ENCODE measurements around the gene FN1. TPM values are rescaled to one million over a fixed set of nuclear protein-coding genes. Genes with fewer than 3 reads are reported as not detected.

The FN1 gene
- total RNA-seq, 3 donors from 2014 or later (not counting 1 experiment from before 2014, with no cell fraction given) = 0.30 TPM; not detected in 2

- Histone ChIP-seq H3K9me3 (ENCODE audit: control insufficient read depth, insufficient read depth, low read length) (no peaks in the 10 kb centered on the region), H3K27me3 (ENCODE audit: control insufficient read depth, insufficient read depth, low read length) (no peaks in the 10 kb centered on the region), H3K4me1 (ENCODE audit: control insufficient read depth, insufficient read depth, low read length) (no peaks in the 10 kb centered on the region), H3K36me3 (ENCODE audit: control insufficient read depth, insufficient read depth, low read length) (peaks cover 21% of the 10 kb centered on the region), H3K4me3 (ENCODE audit: low read length) (no peak overlapping the region), H3K27ac (ENCODE audit: low read length) (no peak overlapping the region)
- Mint-ChIP-seq H3K4me3 (no peak overlapping the region), H3K27ac (no peak overlapping the region), H3K27me3 (ENCODE audit: low read depth in 2 of 2) (no peaks in the 10 kb centered on the region), H3K4me1 (no peaks in the 10 kb centered on the region), H3K36me3 (peaks cover 6% of the 10 kb centered on the region), H3K9me3 (no peaks in the 10 kb centered on the region)
- WGBS (ENCODE audit: insufficient coverage) = 72% methylated on average over 4 of the region's 4 CpGs
- no peak for ATAC-seq
- intact Hi-C loops (cut with micrococcal nuclease) = no loop called here
- DNase-seq = no peak
- no peak for TF ChIP-seq CTCF (IDR thresholded peaks at IDR 0.05)
Measured at GRCh38 chr2:215352602-215353001, 83.3 kb downstream of the FN1 start.

DNA sequence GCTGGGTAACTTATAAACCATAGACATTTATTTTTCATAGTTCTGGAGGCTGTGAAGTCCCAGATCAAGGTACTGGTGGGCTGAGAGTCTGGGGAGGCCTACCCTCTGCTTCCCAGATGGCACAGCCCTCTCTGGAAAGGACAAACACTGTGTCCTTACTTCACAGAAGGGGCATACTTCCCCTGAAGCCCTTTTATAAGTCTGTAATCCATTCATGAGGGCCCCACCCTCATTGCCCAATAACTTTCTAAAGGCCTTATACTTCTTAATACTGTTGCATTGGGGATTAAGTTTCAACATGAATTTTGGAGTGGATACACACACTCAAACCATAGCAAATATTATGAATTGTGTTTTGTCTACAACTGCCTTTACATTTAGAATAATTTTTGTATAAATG, 88.0 kb downstream of the FN1 start:
- no peak overlapping the region for H3K27ac ChIP-seq (ENCODE audit: low read length)
- Mint-ChIP-seq H3K27ac (no peak overlapping the region), H3K4me1 (no peaks in the 10 kb centered on the region), H3K4me3 (no peak overlapping the region), H3K9me3 (no peaks in the 10 kb centered on the region), H3K27me3 (ENCODE audit: low read depth in 2 of 2) (no peaks in the 10 kb centered on the region), H3K36me3 (peaks cover 13% of the 10 kb centered on the region)
- H3K4me3 ChIP-seq (ENCODE audit: low read length) = no peak overlapping the region
- TF ChIP-seq CTCF (IDR thresholded peaks at IDR 0.05) = no peak
- intact Hi-C loops (cut with micrococcal nuclease) = no loop called here
- peaks cover 64% of the 10 kb centered on the region for H3K36me3 ChIP-seq (ENCODE audit: control insufficient read depth, insufficient read depth, low read length)
- H3K4me1 ChIP-seq (ENCODE audit: control insufficient read depth, insufficient read depth, low read length) = no peaks in the 10 kb centered on the region
- no peak for ATAC-seq
- H3K27me3 ChIP-seq (ENCODE audit: control insufficient read depth, insufficient read depth, low read length) = no peaks in the 10 kb centered on the region
- no peak for DNase-seq
- no peaks in the 10 kb centered on the region for H3K9me3 ChIP-seq (ENCODE audit: control insufficient read depth, insufficient read depth, low read length)

GRCh38 chr2:215338883-215339679, 96.8 kb downstream of the FN1 start:
- Histone ChIP-seq H3K36me3 (ENCODE audit: control insufficient read depth, insufficient read depth, low read length) (peaks cover 72% of the 10 kb centered on the region), H3K27ac (ENCODE audit: low read length) (no peak overlapping the region), H3K4me3 (ENCODE audit: low read length) (no peak overlapping the region), H3K9me3 (ENCODE audit: control insufficient read depth, insufficient read depth, low read length) (no peaks in the 10 kb centered on the region), H3K27me3 (ENCODE audit: control insufficient read depth, insufficient read depth, low read length) (no peaks in the 10 kb centered on the region), H3K4me1 (ENCODE audit: control insufficient read depth, insufficient read depth, low read length) (no peaks in the 10 kb centered on the region)
- intact Hi-C loops (cut with micrococcal nuclease) = no loop called here
- no peak overlapping the region for H3K4me3 Mint-ChIP-seq
- H3K9me3 Mint-ChIP-seq = no peaks in the 10 kb centered on the region
- no peaks in the 10 kb centered on the region for H3K4me1 Mint-ChIP-seq
- ATAC-seq = no peak
- no peak for DNase-seq
- peaks cover 46% of the 10 kb centered on the region for H3K36me3 Mint-ChIP-seq
- WGBS (ENCODE audit: insufficient coverage) = 95% methylated on average over 6 of the region's 7 CpGs
- H3K27me3 Mint-ChIP-seq (ENCODE audit: low read depth in 2 of 2) = no peaks in the 10 kb centered on the region
- no peak overlapping the region for H3K27ac Mint-ChIP-seq
- TF ChIP-seq CTCF (IDR thresholded peaks at IDR 0.05) = no peak
